Colon (tissue), 2 donors: ENCODE results near the gene ARF3.

ENCODE experiments used
- FAIRE-seq: peaks from 2 replicates; lab custom pipeline; 2012; peaks lifted over from hg19 to GRCh38; lab: Jason Lieb, UNC
- donor health status: control.
- donor health status: control.

Gene ARF3

DNA sequence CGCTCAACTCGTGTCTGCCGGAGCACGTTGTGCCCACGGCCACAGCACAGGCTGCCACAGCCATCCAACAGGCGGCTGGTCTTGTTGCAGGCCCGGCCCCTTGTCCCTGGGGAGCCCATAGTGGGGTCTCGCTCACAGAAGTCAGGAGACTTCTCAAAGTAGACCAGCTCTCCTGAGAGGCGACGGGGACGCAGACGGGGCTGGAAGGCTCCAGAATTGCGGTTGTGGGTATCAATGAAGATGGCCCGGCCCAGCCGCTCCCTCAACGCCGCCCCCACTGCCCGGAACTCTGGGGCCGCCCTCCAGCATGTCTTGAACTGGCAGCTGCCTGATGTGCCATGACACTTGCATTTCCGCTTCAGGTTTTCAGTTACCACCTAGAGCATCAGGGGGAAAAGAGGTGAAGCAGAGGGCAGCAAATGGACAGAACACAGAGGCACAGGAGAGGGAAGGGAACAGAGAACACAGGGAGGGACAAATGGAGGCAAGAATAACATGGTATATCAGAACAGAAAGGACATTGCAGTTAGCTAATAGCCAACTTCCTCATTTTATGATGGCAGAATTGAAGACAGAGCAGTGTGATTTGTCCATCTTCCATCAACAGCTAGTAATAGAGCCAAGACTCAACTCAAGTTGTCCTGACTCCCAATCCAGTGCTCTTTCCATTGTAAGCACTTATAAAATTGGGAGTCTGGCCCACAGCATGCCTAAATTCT is 9.0 kb upstream of the ARF3 start:
- FAIRE-seq, result no peak

DNA sequence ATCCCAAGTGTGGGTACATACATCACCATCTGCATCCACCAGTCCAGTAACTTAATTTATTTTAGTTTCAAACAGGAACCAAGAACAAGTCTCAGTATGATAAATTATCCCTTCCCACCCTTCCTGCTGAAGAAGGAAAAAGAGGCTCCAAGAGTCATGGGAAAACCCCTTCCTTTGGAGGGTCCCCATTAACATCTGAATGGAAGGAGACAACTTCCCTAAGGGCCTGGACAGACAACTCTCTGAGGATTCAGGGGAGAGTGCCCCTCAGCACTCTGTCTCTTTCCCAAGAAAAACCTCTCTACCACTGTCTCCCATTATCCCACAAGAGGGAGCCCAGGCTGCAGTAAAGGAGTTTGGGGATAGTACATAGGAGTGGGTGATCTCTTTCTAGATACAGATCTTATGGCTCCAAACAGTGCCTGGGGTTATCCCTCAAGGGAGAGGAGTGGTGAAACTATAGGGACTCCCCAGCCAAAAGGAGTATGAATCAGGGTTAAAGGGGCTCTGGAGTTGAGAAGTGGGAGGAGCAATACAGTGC is 8.1 kb upstream of the ARF3 start:
- no peak for FAIRE-seq

DNA sequence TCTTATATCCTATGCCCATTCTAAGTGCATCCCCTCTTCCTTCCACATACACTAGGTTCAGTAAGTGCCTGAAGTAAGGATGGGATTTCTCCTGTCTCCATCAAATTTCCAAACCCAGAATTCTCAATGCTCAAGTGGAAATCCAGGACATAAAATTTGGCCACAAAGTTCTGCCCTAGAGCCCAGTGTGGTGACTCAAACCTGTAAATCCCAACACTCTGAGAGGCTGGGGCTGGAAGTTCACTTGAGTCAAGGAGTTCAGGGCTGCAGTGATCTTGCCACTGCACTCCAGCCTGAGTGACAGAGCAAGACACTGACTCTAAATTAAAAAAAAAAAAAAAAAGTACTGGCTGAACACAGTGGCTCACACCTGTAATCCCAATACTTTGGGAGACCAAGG is 4.5 kb upstream of the ARF3 start:
- no peak for FAIRE-seq

DNA sequence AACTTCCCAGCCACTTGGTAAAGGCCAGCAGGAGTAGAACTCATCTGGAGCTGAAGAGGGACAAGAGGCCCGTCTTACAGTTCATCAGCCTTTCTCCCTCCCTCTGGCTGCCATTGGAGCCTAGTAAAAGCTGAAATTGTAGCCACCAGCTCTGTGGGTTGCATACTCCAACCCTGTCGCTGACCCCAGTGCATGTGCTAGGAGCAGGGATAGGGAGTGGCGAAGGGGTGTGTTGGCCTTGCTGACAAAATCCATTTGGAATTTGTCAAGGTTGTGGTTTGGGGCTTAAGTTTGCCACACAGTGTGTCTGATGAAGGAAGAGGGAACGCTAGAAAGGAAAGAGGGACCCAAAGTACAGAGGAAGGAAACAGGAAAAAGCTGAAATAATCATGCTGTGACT is 4.0 kb upstream of the ARF3 start:
- FAIRE-seq, result no peak

DNA sequence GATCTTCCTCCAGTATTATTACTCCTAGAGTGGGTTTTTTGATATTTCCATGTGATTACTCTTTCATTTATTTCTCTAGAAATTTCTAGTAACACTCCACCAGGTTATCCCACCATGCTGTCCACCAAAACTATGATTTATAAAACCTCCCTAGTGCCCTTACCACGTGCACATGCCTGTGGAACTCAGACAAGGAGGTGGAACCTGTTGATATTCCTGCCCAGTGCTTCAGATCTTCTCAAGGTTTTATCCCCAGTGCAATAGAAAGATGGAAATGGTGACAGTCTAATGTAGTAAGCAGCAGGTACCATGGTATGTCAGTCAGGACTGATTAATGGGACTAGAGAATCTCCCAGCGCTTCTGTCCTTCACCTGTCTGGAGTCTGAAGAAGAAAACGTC is 3.5 kb upstream of the ARF3 start:
- FAIRE-seq, result no peak

DNA sequence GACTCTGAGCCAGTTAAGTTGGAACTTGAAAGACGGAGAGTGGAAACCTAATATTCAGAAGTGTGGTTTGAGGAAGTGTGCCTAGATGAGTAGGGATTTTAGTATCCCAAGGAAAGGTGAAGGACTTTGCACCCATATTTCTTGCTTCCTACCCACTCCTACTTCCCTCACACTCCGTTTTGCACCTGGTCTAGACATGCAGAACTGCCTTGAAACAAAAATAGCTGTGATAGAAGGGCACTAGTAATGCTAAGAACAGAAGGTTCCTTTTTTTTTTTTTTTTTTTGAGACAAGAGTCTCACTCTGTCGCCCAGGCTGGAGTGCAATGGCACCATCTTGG is 732 bp upstream of the ARF3 start:
- FAIRE-seq, result no peak

DNA sequence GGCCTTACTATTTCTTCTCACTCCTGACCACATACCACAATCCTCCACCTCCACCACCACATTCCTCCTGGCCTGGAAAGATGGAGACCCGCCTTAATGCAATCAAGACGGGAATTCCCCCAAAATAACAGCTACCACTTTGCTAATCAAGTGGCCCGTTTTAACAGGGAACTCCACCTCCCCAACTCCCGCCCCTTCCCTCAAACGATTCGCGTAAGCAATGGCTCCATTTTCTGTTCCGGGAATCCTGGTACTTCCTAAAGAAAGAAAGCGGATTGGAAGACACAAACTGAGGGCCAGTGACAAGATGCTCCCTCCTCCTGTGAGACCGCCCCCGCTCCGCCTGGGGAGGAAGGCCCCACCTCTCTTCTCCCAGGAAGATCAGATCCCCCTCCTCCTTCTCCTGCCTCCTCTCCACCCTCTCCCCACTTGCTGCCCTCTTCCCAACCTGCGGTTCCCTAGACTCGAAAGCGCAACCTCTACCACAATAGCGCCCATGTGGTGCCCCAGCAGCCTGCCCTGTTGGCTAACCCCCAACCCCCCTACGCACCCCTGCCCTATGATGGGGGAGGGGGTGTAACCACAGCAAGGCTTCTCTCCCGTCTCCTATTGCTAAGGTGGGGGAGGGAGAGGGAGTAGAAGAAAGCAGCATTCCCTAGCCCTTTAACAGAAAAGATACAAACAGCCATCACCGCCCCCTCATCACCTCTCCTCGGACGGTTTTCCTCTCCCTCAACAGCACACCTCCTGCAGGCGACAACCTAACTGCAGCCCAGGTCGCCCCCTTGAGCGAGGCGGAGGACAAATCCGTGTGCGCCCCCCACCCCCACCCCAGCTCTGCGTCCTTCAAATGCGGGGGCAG is 777 bp downstream of the ARF3 start:
- no peak for FAIRE-seq

DNA sequence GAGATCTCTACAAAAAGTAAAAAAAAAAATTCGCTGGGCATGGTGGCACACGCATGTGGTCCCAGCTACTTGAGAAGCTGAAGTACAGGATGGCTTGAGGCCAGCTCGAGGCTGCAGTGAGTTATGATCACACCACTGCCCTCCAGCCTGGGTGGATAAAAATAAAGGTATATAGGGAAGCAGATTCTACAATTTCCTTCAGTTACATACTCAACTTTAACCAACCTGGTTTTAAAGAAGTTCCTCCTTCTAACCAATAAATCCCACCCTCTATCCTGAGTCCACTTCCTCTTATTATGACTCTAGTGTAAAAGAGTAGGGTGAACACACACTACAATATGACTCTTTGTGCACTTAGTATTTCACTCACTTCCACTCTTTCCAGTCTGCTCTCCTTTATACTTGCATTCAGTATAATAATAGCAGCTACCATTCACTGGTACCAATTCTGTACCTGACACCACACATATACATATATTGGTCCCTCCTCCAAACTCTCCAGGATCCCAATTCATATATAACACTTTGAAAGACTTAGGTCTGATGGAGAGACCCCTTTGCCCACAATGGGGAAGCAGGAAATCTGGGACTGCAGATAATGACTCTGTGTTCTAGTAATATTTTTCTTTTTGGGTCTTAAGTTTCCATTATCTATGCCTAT is 2.3 kb downstream of the ARF3 start:
- FAIRE-seq, result no peak

DNA sequence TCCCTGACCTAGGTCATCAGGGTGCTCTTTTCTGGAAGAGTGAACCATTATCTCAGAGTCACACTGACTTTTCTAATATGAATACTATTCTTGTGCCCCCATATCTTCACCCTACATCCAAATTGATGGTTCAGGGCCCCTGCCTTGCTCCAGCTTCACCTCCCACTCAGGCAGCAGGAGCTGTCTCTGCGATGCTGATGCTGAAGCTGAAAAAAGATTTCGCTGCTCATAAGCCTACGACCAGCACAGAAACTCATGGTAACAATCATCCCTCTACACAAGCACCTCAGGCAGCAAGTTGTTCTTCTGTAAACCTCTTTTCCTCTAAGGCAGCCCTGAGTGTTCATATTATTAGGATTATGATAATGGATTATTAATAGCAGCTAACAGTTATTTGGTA is 3.2 kb downstream of the ARF3 start:
- no peak for FAIRE-seq

DNA sequence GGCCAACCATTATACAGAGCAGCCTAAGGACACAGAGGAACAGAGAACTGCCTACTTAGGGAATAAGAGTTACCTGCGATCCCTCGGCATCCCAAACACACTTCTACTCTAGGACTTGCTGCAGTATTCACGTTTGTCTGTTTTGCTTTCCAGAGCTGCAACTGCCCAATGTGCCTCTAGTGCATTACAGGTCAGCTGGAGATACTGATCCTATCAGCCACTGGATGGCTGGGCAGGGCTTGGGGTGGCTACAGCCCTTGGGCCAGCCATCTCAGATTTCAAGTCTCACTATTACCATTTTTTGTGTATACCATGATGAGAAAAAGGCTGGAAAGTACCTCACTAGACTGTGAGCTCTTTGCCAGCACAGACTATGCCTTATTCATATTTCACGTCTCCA is 4.6 kb downstream of the ARF3 start:
- FAIRE-seq, result no peak

DNA sequence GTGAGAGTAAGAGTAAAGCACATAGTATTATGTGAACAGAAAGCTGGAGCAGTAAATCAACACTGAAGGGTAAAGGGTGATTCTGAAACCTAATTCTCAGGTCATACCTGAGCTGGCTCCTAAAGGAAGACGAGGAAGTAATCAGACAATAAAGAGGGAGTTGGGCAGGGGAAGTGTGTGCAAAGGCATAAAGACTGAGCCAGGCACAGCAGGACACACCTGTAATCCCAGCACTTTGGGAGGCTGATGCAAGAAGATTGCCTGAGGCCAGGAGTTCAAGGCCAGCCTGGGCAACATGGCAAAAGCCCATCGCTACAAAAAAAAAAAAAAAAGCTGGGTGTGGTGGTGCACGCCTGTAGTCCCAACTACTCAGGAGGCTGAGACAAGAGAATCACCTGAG is 9.6 kb downstream of the ARF3 start:
- no peak for FAIRE-seq

DNA sequence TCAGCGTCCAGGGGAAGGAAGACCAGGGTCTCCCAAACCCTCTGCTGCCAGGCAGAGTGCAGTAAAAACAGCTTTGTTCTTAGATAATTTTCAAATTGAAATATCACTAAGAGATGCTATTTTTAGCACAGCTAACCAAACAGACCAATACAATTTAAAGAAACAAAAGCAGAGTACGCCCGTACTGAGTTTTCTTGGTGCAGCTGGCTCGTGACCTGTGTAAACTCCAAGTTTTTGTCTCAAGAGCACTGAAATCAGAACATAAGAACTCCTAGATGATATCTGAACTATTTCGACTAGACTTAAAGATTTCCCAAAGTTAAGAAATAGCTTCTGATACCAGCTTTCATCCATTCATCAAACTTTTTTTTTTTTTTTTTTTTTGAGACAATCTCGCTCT is 10.3 kb downstream of the ARF3 start:
- FAIRE-seq, result no peak

DNA sequence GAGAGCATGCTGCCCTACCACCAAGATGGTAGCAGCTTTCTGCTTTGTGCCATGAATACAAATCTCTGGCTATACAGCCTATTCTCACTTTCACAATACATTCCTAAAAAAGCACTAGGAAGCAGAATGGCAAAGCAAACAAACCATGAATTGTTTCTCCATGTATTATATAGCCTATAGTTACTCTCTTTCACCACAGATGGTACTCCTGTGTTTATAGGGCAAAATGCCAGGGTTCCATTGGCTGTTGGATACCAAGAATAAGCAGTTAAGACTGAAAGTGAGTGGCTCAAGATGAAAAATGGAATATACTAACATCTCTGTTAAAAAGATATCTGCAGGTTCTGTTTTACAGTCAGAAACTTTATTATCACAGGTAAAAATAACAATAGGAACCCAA is 11.1 kb downstream of the ARF3 start:
- FAIRE-seq, result no peak

DNA sequence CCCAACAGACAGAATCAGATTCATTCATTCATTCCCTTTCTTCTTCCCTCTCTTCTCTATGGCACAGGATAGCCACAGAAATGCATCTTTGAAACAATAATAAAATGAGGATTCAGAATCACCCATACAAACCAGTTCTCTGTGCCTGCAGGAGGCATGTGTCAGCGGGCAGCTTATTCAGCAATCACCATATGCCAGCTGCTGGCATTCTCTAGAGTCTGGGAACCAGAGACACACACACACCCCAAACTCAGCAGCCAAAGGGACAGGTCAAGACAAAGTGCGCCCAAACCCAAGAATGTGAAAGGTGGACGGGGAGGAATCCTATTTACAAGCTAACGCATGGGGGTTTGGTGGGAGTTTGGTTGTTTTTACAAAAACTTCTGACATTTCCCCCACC is 14.1 kb downstream of the ARF3 start:
- FAIRE-seq, result no peak

DNA sequence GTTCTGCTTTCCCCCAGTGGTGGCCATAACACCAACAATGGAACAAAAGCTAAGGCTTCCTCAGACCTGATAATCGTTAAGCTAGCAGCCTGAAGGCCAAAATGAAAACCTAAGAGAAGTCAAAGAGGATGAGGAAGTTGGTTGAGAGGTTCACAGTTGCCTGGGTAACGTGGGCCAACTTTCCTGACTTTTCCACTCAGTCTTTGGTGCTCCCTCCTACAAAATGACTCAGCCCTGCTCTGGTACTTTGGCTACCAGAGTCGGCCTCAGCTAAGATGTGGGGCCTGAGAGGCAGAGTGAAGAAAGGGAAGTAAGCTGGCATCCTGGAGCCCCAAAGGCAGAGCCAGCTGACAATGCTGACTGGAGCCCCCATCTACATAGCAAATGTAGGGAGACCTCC is 17.1 kb downstream of the ARF3 start:
- FAIRE-seq, result no peak

DNA sequence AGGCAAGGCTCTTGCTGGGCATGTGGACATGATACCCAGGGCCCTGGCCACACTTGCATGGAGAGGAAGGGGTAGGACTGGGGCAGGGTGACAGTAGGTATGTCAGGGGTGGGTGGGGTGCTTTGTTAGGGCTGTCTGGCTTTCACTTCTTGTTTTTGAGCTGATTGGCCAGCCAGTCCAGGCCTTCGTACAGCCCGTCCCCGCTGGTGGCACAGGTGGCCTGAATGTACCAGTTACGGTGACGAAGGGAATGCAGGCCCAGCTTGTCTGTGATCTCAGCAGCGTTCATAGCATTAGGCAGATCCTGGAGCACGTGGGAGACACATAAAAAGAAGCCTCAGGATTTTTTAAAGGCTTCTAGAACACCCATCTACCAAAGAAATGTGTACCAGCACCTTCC is 18.5 kb downstream of the ARF3 start:
- FAIRE-seq, result no peak

DNA sequence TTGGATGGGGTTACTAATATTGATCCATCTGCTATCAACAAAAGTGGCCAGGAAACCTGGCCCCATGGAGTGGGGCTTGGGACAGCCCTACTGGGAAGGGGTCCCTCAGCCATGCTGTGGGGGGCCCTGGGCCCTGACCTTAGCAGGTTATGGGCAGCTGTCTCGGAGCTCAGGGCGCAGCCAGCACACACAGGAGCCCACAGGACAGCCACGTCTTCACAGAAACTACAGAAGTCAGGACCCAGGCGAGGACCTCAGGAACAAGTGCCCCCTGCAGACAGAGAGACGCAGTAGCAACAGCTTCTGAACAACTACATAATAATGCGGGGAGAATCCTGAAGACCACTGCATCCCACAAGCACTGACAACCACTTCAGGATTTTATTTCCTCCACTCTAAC is 20.1 kb downstream of the ARF3 start:
- FAIRE-seq, result no peak

DNA sequence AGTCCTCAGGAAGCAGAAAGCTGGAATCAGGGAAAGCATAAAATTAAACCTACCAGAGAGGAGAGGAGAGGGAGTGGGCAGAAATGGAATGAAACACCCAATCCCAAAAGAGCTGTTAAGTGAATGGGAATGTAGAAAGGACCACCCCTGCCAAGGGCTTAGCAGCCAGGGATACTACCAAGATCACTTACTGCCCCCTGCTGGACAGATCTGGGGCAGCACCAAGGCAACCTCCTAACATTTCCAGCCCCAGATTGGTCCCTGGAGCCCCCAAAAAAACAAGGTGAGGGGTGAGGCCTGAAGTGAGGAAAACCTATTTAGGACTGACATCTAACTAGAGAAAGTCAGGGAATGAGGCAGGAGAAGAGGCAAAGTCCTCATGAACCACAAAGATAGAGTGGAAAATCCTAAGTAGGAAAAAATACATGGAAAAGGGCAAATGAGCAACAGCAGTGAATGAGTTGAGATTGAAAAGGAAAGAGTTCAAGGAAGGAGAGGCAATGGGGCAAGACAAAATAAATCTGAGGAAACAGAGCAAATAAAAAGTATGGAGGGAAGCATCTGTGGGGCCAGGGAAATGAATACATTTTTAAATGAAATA is 20.8 kb downstream of the ARF3 start:
- no peak for FAIRE-seq

DNA sequence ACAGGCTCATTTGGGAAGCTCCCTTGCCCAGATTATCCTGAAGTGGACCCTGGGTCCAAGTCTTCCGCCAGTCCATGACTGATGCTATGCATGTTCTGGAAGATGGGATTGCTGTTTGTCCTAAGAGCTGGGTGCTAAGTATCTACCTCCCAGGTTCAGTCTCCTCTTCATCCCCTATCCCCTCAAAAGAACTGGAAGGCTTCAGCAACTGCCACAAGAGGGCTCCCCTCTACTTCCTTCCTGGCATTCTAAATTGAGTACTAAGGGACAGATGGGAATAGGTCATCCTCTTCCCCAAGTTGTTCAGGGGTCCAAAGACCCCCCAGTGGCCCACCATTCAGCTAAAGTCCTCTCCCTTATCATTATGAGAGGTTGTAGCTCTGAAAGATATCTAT is 23.0 kb downstream of the ARF3 start:
- no peak for FAIRE-seq

DNA sequence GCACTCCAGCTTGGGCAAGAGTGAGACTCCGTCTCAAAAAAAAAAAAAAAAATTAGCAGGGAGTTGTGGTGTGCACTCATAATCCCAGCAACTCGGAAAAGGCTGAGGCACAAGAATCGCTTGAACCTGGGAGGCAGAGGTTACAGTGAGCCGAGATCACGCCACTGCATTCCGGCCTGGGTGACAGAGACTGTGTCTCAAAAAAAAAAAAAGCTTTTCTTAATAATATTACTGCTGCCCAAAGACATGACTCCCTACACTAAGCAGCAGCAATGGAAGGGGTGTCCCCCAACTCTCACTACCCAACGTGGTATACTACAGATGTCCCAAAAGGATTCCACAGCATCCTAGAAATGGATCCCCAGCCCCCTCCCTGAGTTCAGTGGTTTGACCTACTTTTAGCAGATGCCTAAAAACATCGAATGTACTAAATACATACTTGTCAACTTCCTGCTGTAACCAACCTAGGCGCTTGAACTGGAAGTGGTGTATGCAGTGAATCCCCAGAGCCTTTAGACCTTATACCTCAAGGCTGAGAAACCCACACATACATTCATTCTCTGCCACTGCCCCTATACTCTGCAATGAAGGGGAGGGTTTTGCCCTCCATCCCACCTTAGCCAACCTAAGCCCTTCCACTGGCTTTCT is 23.5 kb downstream of the ARF3 start:
- FAIRE-seq, result no peak

DNA sequence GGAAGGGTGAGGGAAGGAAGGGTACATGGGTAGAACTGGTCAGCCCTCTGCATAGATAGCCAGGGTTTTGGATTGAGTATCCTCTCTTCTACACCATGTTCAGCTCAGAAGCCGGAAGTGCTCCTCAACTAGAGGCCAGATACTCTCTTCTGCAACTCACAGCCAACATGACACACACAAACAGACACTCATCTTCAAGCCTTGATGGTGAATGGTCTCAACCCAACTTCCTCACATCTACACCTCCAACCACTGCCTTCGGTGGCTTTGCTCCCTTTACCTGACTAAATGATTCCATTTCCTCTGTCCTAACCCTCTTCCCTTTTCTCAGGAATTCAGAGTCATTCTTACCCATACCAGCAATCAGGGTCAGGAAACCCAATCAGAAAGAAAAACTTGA is 24.4 kb downstream of the ARF3 start:
- FAIRE-seq, result no peak

DNA sequence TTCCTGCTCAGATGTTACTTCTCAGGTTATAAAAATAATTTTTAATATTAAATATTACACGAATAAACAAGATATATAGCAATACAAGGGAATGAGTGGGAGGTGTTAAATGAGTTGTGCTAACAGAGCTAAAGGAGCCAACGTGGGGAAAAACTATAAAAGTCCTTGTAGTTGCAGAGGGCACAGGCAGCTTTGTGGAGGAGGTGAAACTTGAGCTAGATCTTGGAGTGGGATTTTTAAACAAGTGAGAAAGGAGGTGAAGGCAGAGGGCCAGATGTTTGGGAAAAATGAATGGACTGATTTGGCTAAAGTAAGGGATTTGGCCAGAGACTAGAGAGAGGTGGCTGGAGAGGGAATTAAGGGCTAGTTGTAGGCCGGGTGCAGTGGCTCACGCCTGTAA is 26.8 kb downstream of the ARF3 start:
- FAIRE-seq, result no peak
